ENCODE data around the gene EYA2. TPM values are rescaled to one million over a fixed set of nuclear protein-coding genes. Genes with fewer than 3 reads are reported as not detected.

EYA2 gene
- total RNA-seq, 1 experiment from 2014 or later: not detected

DNA sequence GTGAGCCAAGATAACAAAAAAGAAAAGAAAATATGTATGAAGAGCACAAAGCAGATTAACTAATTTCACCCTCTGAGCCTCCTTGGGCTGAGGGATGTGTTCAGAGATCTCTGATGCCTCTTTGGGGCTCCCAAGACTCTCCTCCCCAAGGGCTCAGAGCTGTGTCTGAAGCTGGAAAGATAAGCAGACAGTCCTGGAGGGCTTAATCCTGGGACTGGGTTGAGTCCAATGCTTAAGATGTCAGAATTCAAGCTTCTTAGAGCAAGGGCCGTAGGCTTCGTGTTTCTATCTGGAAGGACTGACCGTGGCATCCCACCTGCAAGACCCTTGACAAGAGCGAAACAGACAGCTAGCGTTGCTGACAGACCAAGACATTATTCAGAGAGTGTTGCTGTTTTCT is 232.9 kb downstream of the EYA2 start:
- in situ Hi-C loops (cut with HindIII; ENCODE audit: low pct_unique_long_range_greater_than_20kb, low sequenced_read_pairs): no loop called here
- no peak for DNase-seq (ENCODE audit: low read depth)

GRCh38 chr20:47127999-47128398 is 233.4 kb downstream of the EYA2 start:
- DNase-seq (ENCODE audit: low read depth): no peak
- in situ Hi-C loops (cut with HindIII; ENCODE audit: low pct_unique_long_range_greater_than_20kb, low sequenced_read_pairs): no loop called here

DNA sequence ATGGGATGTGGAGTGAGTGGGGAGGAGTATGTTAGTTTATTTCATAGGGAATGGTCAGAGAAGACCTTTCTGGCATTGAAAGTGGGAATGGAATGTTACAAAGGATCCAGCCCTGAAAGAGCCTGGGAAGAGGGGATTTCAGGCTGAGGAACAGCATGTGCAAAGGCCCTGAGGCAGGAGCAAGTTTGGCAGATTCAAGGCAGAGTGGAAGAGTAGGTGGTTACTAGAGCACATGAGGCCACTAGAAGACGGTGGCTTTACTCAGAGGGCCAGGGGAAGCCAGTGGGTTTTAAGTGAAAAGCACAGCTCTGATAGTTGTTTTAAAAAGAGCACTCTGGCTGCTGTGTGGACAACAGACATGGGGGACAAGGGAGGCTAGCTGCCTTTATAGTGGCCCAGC is 234.7 kb downstream of the EYA2 start:
- in situ Hi-C loops (cut with HindIII; ENCODE audit: low pct_unique_long_range_greater_than_20kb, low sequenced_read_pairs): no loop called here
- DNase-seq (ENCODE audit: low read depth): no peak

GRCh38 chr20:47133809-47134456 is 239.3 kb downstream of the EYA2 start:
- DNase-seq (ENCODE audit: low read depth): no peak
- in situ Hi-C loops (cut with HindIII; ENCODE audit: low pct_unique_long_range_greater_than_20kb, low sequenced_read_pairs): no loop called here

DNA sequence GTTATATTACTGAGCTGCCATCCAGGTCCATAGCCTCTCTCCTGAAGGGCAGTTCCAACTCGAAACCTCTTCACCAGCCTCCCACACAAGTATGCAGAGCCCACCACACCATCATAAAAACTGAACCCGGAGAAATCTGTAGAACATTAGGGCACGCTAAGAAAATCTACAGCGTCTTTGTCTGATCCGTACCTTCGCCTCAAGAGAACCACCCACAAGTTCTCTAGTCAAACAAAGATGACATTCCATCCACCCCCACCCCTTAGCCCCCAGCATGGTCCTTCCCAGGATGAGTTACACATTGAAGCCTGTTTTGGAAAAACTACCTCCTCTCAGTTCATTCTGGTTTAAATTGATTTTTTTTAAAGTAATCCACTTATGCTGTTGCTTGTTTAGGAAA is 242.1 kb downstream of the EYA2 start:
- in situ Hi-C loops (cut with HindIII; ENCODE audit: low pct_unique_long_range_greater_than_20kb, low sequenced_read_pairs): no loop called here

GRCh38 chr20:47137231-47137870 is 242.7 kb downstream of the EYA2 start:
- DNase-seq (ENCODE audit: low read depth): no peak
- in situ Hi-C loops (cut with HindIII; ENCODE audit: low pct_unique_long_range_greater_than_20kb, low sequenced_read_pairs): no loop called here

More for the DNA sequence above, 242.1 kb downstream of the EYA2 start:
- no peak for DNase-seq (ENCODE audit: low read depth)

DNA sequence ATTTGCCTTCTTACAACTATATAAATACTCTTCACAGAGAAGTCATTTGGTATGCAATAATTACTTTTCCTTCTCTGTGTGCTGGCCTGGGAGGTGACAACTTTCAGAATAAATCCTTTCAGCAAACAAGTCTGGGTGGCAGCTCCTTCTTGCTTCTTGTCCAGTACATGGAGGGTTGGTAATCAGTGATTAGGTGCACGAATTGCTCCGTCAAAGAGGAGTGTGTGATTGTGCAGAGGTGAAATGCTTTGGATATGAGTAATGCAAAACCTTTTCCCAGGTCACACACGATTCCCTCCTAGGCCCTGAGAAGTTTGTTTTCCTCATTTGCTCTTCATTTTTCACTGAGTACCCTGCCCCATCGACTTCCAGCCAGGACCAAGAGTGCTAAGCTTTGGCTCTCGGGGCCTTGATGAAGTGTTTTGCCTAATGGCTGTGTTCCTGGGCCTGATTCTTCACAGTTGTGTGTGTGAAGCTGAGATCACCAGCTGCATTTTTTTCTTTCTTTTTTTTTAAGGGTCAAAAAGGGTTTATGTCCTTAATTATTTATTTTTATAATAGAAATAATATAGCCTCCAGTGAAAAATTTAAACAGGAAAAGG is 245.4 kb downstream of the EYA2 start:
- in situ Hi-C loops (cut with HindIII; ENCODE audit: low pct_unique_long_range_greater_than_20kb, low sequenced_read_pairs): no loop called here

DNA sequence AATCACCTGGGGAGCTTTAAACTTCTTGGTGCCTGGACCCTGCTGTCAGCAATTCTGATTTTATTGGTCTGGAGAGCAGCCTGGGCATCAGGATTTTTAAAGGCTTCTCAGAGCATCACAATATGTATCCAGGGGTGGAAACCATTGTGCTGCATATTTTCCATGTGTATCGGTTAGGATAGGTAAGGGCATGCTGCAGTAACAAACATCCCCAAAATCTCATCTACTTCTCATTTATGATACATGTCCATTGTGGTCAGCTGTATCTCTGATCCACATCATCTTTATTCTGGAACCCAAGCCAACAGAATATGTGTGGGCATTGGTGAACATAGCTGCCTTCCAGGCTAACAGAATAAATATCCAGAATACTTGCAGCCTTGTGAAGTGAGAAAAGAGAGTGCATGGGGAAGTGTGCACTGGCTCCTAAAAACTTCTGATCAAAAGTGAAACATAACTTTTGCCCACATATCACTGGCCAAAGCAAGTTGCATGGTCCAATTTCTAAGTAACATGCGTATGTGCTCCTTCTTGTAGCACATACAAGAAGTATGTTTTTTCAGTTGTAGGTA is 246.8 kb downstream of the EYA2 start:
- in situ Hi-C loops (cut with HindIII; ENCODE audit: low pct_unique_long_range_greater_than_20kb, low sequenced_read_pairs): no loop called here

More for the DNA sequence above, 245.4 kb downstream of the EYA2 start:
- DNase-seq (ENCODE audit: low read depth): peak; percentile 33

DNA sequence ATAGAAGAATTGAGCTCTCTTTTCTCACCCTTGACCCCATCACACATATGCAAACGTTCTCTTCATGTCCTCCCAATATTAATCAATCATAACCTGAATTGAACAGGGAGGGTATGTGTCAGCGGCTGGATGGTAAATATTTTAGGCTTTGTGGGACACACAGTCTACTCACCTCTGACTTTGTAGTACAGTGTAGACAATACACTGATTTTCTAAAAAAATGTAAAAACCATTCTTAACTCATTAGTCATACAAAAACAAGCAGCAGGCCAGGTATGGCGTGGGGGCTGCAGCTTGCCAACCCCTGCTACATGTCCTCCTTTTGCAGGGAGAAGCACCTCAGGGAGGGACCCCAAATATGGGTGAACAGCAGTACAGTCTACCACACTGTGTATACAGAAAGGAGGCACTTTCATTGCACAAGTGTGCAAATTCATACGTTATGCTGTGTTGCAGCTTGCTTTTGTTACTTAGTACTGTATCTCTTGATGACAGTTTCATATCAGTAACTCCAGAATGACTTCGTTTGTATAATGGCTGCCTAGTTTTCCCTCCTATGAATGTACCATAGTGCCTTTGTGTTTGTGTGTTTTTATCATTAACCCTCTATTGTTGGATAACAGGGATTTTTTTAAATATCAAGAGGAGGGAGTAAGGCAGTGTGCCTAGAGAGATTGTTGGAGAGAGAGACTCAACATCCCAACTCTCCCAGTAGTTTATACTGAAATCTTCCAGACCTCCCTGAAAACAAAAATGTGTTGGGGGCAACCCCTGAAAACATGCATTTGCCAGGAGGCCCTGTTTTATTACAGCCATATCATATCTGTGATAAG is 247.5 kb downstream of the EYA2 start:
- in situ Hi-C loops (cut with HindIII; ENCODE audit: low pct_unique_long_range_greater_than_20kb, low sequenced_read_pairs): no loop called here
- no peak for DNase-seq (ENCODE audit: low read depth)

More for the DNA sequence above, 246.8 kb downstream of the EYA2 start:
- no peak for DNase-seq (ENCODE audit: low read depth)

DNA sequence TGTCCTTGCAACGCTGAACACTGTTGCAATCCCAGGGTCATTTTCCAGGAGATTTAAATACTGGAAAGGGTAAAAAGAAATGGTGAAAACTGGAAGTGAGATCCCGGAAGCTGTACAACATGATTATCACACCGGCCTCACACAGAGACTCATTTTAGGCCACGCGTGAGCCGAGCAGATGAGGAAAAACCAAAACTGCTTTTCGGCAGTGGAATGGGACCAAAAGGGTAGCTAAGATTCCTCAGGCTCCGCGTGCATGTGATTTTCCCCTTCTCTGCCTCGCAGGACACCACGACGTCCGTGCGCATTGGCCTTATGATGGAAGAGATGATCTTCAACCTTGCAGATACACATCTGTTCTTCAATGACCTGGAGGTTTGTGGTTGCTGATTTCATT is 248.1 kb downstream of the EYA2 start:
- no peak for DNase-seq (ENCODE audit: low read depth)
- in situ Hi-C loops (cut with HindIII; ENCODE audit: low pct_unique_long_range_greater_than_20kb, low sequenced_read_pairs): no loop called here

DNA sequence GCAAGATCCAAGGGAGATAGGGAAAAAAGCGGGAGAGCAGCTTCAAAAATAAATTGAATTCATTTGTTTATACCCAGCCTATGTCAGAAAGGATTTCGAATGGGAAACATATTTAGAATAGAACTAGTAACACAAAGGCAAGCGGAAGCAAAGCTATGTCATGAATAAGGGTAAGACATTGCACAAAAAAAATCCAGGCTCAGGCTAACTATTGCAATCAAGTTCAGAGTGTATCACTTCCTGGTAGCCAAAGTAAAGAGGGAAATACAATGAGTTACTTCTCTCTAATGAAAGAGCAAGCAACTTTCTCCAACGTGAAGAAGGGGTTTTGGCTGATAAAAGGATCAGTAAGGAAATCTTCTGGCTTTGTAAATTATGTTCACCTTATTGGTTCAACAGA is 249.0 kb downstream of the EYA2 start:
- in situ Hi-C loops (cut with HindIII; ENCODE audit: low pct_unique_long_range_greater_than_20kb, low sequenced_read_pairs): no loop called here
- no peak for DNase-seq (ENCODE audit: low read depth)

- in situ Hi-C loops (cut with HindIII; ENCODE audit: low pct_unique_long_range_greater_than_20kb, low sequenced_read_pairs): no loop called here
- no peak for DNase-seq (ENCODE audit: low read depth)
These were observed 249.8 kb downstream of the EYA2 start for GRCh38 chr20:47144463-47144862.

- peak; percentile 67 for DNase-seq (ENCODE audit: low read depth)
- in situ Hi-C loops (cut with HindIII; ENCODE audit: low pct_unique_long_range_greater_than_20kb, low sequenced_read_pairs): no loop called here
These were observed 252.0 kb downstream of the EYA2 start for GRCh38 chr20:47146686-47147085.

- no peak for DNase-seq (ENCODE audit: low read depth)
- in situ Hi-C loops (cut with HindIII; ENCODE audit: low pct_unique_long_range_greater_than_20kb, low sequenced_read_pairs): no loop called here
These were observed 253.4 kb downstream of the EYA2 start for GRCh38 chr20:47148059-47148458.

GRCh38 chr20:47149939-47150338 is 255.3 kb downstream of the EYA2 start:
- in situ Hi-C loops (cut with HindIII; ENCODE audit: low pct_unique_long_range_greater_than_20kb, low sequenced_read_pairs): no loop called here
- DNase-seq (ENCODE audit: low read depth): no peak

DNA sequence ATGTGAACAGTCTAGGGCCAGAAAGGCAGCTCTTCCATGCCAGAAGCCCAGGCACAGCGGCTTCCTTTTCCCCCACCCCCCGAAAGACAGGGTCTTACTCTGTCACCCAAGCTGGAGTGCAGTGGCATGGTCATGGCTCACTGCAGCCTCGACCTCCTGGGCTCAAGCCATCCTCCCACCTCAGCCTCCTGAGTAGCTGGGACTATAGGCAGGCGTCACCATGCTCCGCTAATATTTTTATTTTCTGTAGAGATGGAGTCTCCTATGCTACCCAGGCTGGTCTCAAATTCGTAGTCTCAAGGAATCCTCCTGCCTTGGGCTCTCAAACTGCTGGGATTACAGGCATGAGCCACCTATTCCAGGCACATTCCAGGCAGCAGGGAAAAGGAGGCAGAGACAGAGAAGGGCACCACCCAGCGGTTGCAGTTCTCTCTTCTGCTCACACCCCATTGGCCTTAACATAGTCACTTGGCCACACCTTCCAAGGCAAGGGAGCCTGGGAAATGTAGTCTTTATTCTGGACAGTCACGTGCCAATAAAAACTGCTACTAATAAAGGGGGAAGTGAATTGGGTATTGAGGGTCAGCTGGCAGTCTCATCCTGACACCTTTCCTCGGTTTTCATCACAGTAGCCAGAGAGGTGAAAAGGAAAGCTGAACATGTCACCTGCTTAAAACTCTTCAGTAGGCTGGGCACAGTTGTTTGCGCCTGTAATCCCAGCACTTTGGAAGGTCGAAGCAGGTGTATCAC is 255.9 kb downstream of the EYA2 start:
- peak; percentile 72 for DNase-seq (ENCODE audit: low read depth)
- in situ Hi-C loops (cut with HindIII; ENCODE audit: low pct_unique_long_range_greater_than_20kb, low sequenced_read_pairs): no loop called here

DNA sequence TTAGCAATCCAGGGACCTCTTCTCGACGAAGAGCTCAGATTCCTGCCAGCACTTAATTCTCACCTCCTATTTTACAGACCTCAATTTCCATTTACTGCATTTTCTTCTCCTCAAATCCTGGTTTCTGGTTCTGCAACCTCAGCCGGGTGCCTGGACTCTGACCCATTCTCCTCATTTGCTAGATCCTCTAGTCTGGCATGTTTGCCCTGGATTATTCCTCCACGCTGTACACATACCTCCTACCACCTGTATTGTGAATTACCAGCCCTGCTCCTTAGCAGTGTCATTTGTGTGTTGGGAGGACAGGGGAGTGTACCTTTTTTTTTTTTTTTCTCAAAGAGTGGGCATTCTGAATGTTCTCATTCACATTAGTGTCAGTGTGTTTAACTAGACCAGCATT is 257.4 kb downstream of the EYA2 start:
- no peak for DNase-seq (ENCODE audit: low read depth)
- in situ Hi-C loops (cut with HindIII; ENCODE audit: low pct_unique_long_range_greater_than_20kb, low sequenced_read_pairs): no loop called here

DNA sequence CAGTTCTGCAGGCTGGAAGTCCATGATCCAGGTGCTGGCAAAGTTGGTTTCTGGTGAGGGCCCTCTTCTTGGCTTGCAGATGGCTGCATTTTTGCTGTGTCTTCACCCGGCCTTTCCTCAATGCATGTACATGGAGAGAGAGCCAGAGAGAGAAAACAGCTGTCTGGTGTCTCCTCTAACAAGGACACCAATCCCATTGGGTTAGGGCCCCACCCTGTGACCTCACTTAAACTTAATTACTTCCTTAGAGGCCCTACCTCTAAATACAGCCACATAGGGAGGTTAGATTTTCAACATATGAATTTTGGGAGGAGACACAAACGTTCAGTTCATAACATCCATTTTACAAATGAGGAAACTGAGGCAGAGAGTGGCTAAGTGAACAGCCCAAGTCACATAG is 259.4 kb downstream of the EYA2 start:
- DNase-seq (ENCODE audit: low read depth): no peak
- in situ Hi-C loops (cut with HindIII; ENCODE audit: low pct_unique_long_range_greater_than_20kb, low sequenced_read_pairs): no loop called here
